C4-2B (cell line): ENCODE measurements around the gene USH2A.

Experiments used
- H3K27ac ChIP-seq: fragments of 450-650 bp; 2 replicates; pipeline ENCODE4 v1.5.1; 2017
- CTCF ChIP-seq: fragments of 450-650 bp; conservative IDR thresholded peaks from 2 replicates; pipeline ENCODE4 v1.5.1; 2017; ENCODE audit warnings: mild to moderate bottlenecking
- ZFX ChIP-seq: fragments of 450-650 bp; IDR thresholded peaks from 2 replicates; pipeline ENCODE4 v1.6.1; 2017

USH2A gene

GRCh38 chr1:215617979-215618378, 805.3 kb downstream of the USH2A start:
- TF ChIP-seq CTCF (no peak), ZFX (no peak)

GRCh38 chr1:215612391-215612790, 810.9 kb downstream of the USH2A start:
- H3K27ac ChIP-seq, result no peak overlapping the region
- TF ChIP-seq ZFX (no peak), CTCF (no peak)

More at GRCh38 chr1:215617979-215618378, 805.3 kb downstream of the USH2A start:
- H3K27ac ChIP-seq, result no peak overlapping the region

GRCh38 chr1:215608646-215609045, 814.6 kb downstream of the USH2A start:
- TF ChIP-seq CTCF (no peak), ZFX (no peak)
- H3K27ac ChIP-seq, result no peak overlapping the region

GRCh38 chr1:215607412-215607811, 815.8 kb downstream of the USH2A start:
- TF ChIP-seq ZFX (no peak), CTCF (no peak)
- H3K27ac ChIP-seq, result no peak overlapping the region

- H3K27ac ChIP-seq, result no peak overlapping the region
- peak; percentile 82 for TF ChIP-seq CTCF
- TF ChIP-seq ZFX, result no peak
Observed at GRCh38 chr1:215606564-215607168, 816.6 kb downstream of the USH2A start.

GRCh38 chr1:215606036-215606435, 817.2 kb downstream of the USH2A start:
- no peak for TF ChIP-seq CTCF
- no peak for TF ChIP-seq ZFX
- H3K27ac ChIP-seq, result no peak overlapping the region

- no peak overlapping the region for H3K27ac ChIP-seq
- TF ChIP-seq ZFX (no peak), CTCF (no peak)
Observed at GRCh38 chr1:215605011-215605621, 818.1 kb downstream of the USH2A start.
